Brain microvascular endothelial cell (primary cell): Measurements from ENCODE around the gene ZMYND19.

Experiments
- DNase-seq: peaks from one replicate; pipeline ENCODE4 v3.0.0-alpha.2; 2020
- H3K27ac ChIP-seq: fragments of 250-450 bp; sonication (Bioruptor Pico); 2 replicates; pipeline ENCODE4 v1.5.1; 2020; ENCODE audit warnings: mild to moderate bottlenecking, moderate library complexity
- H3K27me3 ChIP-seq: fragments of 250-450 bp; sonication (Bioruptor Pico); replicated peaks from 2 replicates; pipeline ENCODE4 v1.5.1; 2020; ENCODE audit warnings: mild to moderate bottlenecking
- H3K36me3 ChIP-seq: fragments of 250-450 bp; sonication (Bioruptor Pico); replicated peaks from 2 replicates; pipeline ENCODE4 v1.5.1; 2020; ENCODE audit warnings: mild to moderate bottlenecking
- H3K4me3 ChIP-seq: 2 replicates; pipeline ENCODE4 v1.5.1; 2011; ENCODE audit warnings: low read depth, mild to moderate bottlenecking, control low read depth, low read length, moderate library complexity
- in situ Hi-C: cut with HindIII; loops from 2 replicates; pipeline ENCODE4 v1.10.0; 2017; ENCODE audit warnings: low sequenced_read_pairs, low pct_ligation_motif_present
- TF ChIP-seq, protein P1 (sequence below): IDR thresholded peaks from 2 replicates; pipeline ENCODE4 v1.5.1; 2011; ENCODE audit warnings: low read depth, mild to moderate bottlenecking, moderate library complexity, low read length, control low read depth, inconsistent platforms; ENCODE audit errors: missing control alignments

ZMYND19 gene

GRCh38 chr9:137582286-137582860, 7.9 kb downstream of the ZMYND19 start:
- TF ChIP-seq, protein P1, sequence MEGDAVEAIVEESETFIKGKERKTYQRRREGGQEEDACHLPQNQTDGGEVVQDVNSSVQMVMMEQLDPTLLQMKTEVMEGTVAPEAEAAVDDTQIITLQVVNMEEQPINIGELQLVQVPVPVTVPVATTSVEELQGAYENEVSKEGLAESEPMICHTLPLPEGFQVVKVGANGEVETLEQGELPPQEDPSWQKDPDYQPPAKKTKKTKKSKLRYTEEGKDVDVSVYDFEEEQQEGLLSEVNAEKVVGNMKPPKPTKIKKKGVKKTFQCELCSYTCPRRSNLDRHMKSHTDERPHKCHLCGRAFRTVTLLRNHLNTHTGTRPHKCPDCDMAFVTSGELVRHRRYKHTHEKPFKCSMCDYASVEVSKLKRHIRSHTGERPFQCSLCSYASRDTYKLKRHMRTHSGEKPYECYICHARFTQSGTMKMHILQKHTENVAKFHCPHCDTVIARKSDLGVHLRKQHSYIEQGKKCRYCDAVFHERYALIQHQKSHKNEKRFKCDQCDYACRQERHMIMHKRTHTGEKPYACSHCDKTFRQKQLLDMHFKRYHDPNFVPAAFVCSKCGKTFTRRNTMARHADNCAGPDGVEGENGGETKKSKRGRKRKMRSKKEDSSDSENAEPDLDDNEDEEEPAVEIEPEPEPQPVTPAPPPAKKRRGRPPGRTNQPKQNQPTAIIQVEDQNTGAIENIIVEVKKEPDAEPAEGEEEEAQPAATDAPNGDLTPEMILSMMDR = peak; percentile 43
- Histone ChIP-seq H3K27me3 (no peaks in the 10 kb centered on the region), H3K27ac (no peak overlapping the region), H3K4me3 (no peak overlapping the region), H3K36me3 (peaks cover 39% of the 10 kb centered on the region)
- in situ Hi-C loops = no loop called here
- DNase-seq = no peak

DNA sequence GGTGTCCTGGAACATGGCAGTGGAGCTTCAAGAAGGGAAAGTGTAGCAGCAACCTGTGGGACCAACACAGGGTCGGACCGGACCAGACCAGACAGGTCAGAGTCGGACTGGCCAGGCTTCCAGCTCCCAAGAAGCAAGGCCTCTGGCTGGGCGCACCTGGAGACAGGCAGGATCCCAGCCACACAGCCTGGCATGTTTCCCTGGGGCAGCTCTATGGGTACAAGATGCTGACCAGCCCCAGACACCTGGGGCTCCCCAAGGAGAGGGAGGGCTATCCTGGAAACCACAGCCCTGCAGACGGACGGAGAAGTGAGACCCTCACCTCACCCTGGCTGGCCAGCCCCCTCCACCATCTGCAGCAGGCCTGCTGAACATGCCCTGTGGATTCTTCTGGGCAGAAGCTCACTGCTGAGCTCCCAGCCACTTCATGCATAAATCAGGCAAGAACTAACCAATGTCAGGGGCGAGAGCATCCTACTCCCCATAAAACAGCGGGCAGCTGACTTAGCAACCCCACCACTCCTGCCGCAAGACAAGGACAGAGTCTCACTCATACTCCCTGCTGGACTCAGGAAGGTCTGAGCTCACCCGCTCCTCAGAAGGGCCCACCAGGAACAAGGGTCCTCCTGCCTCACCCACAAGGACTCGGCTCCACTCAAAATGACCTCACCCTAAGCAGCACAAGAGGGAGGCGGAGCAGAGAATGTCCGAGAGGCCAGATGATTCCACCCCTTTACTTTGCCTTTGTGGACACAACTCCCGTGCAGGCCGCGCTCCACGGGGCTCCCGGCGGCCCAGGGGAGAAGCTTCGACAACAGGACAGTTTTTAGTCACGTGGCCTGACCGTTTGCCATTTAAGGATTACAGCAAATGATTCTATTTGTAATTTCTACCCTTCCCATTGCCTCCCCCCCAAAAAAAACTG, 8.7 kb downstream of the ZMYND19 start:
- H3K36me3 ChIP-seq = peaks cover 31% of the 10 kb centered on the region
- H3K27ac ChIP-seq = no peak overlapping the region
- no peak overlapping the region for H3K4me3 ChIP-seq
- TF ChIP-seq, protein P1 = no peak
- H3K27me3 ChIP-seq = no peaks in the 10 kb centered on the region
- DNase-seq = no peak
- in situ Hi-C loops = no loop called here

DNA sequence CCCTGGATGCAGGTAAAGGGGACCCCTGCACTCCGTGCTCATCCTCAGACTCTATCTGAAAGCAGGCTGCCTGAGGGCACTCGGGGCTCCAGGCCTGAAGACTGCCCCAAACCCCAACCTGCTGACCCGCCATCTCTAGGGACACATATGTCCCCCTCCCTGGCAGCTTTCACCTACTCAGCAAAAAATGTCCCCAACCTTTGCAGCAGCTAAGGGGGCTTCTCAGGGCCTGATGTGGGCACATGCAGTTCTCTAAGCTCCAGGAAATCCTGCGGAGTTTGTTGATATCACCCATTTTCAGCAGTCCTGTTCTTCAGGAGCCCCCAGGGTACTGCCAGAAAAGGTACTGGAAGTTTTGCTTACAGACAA, 9.4 kb downstream of the ZMYND19 start:
- in situ Hi-C loops = no loop called here
- Histone ChIP-seq H3K36me3 (peaks cover 34% of the 10 kb centered on the region), H3K27me3 (no peaks in the 10 kb centered on the region), H3K27ac (no peak overlapping the region), H3K4me3 (no peak overlapping the region)
- no peak for DNase-seq
- TF ChIP-seq, protein P1 = no peak

DNA sequence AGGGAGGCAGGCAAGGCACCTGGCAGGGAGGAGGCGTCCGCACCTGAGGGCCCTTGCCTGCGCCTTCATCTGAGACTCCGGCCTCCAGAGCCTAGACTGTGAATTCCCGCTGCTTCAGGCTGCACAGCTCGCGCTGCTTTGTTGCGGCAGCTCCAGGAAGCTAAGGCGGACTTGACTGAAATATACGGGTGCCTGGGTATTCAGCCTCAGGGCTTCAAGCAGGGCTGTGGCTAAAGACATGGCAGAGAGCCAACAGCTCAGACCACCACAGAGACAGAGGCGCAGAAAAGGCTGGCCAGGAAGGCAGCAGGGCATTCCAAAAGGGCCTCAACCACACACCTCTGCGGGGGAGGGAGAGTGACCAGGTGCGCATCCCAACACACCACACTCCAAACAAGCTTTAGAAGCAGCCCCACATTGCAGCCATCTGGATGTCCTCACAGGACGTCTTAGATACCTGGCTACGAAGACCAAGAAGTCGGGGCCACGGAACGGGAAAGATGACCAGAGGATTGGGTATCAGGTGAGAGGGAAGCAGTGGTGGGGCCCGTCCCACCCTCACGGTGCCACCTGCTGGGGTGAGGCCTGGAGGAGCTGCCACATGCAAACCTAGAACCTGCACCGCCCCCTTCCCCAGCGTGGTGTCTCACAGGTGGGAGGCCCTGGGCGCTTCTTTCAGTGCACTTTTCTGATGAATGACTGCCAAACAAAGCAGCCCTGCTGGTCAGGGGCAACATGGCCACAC, 9.9 kb downstream of the ZMYND19 start:
- in situ Hi-C loops = no loop called here
- TF ChIP-seq, protein P1 = no peak
- no peak overlapping the region for H3K4me3 ChIP-seq

DNA sequence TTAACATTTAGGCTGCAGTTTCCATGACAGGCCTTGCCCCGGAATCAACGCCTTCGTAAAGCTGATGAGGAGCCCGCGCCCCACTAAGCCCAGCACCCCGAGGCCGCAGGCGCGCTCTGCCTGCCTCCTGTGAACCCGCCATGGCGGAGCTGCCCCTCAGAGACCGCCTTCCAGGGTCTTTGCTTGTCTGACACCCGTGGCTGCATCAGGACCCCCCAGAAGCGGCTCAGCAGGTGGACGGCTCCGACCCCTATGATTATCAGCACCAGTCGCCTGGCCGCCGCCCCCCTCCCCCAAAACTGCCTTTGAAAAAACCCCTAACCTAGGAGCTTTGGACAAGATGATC, 11.1 kb downstream of the ZMYND19 start:
- Histone ChIP-seq H3K36me3 (peaks cover 39% of the 10 kb centered on the region), H3K27ac (peak overlapping the region; percentile 48), H3K4me3 (peak overlapping the region; percentile 89), H3K27me3 (no peaks in the 10 kb centered on the region)
- DNase-seq = no peak
- TF ChIP-seq, protein P1 = no peak
- in situ Hi-C loops = no loop called here

More for the DNA sequence above, 9.9 kb downstream of the ZMYND19 start:
- H3K27ac ChIP-seq = no peak overlapping the region
- H3K36me3 ChIP-seq = peaks cover 32% of the 10 kb centered on the region
- DNase-seq = no peak
- no peaks in the 10 kb centered on the region for H3K27me3 ChIP-seq
